Activated CD4-positive, alpha-beta T cell treated with anti-CD3 and anti-CD28 coated beads for 48 hours (primary cell): ENCODE measurements around the gene TRMT10B.
"Not testable (repeated sequence)": the region's sequence is repeated elsewhere in the genome, so short reads cannot be mapped to it uniquely, and the experiment has no call there.

Source experiments
- DNase-seq: peaks from one replicate; pipeline ENCODE4 v3.0.0-alpha.2; 2020

TRMT10B gene

GRCh38 chr9:37801287-37801850 is 47.8 kb downstream of the TRMT10B start:
- DNase-seq = peak; percentile 54

- DNase-seq = no peak
These were observed 48.5 kb downstream of the TRMT10B start for GRCh38 chr9:37801959-37802711.

- no peak for DNase-seq
These were observed 52.7 kb downstream of the TRMT10B start for GRCh38 chr9:37806271-37806670.

GRCh38 chr9:37809676-37810075 is 56.1 kb downstream of the TRMT10B start:
- DNase-seq = not testable (repeated sequence)

- no peak for DNase-seq
These were observed 58.4 kb downstream of the TRMT10B start for GRCh38 chr9:37811906-37812476.

- no peak for DNase-seq
These were observed 59.3 kb downstream of the TRMT10B start for GRCh38 chr9:37812773-37813379.

GRCh38 chr9:37818849-37819248 is 65.2 kb downstream of the TRMT10B start:
- DNase-seq = no peak

GRCh38 chr9:37820142-37820541 is 66.5 kb downstream of the TRMT10B start:
- no peak for DNase-seq

- DNase-seq = not testable (repeated sequence)
These were observed 71.6 kb downstream of the TRMT10B start for GRCh38 chr9:37825174-37825573.

GRCh38 chr9:37827483-37828165 is 74.0 kb downstream of the TRMT10B start:
- no peak for DNase-seq
